K562 (cell line): ENCODE measurements around the gene TESK2. TPM values are rescaled to one million over a fixed set of nuclear protein-coding genes. Genes with fewer than 3 reads are reported as not detected.

ENCODE experiments used
- ATAC-seq: fragments of 200-7000 bp; cut with Tn5 transposase; 3 replicates; pipeline ENCODE4 v1.9.1; 2020; ENCODE audit warnings: moderate library complexity
- BruUV-seq: library from RNA; stranded (reverse); fragments of 400-500 nt; replicated peaks from 2 replicates; lab custom pipeline; 2021; lab: Mats Ljungman, UMichigan
- CTCF ChIA-PET: fragments of 300-600 bp; formaldehyde crosslinking; extraction: SDS; loops from one replicate; lab custom pipeline; 2021; ENCODE audit warnings: low intra/inter-chr PET ratio; lab: Yijun Ruan, JAX
- POLR2A ChIA-PET: fragments of 300-600, 350-650 bp; sonication (Branson Sonifier 250); formaldehyde crosslinking; extraction: SDS; loops from one replicate; lab custom pipeline; 2021; ENCODE audit warnings: antibody characterized with exemption, inconsistent platforms; lab: Yijun Ruan, JAX
- DNase-seq, 4 experiments: peaks; one replicate each; pipeline versions ENCODE4 v3.0.0 to v3.0.0-alpha.2; 2011 to 2018; ENCODE audit warnings: low spot score in 3 of 4, mixed read lengths in 3 of 4; ENCODE audit errors: extremely low read depth in 1 of 4
- FAIRE-seq: peaks from 2 replicates; lab custom pipeline; 2011; peaks lifted over from hg19 to GRCh38; lab: Jason Lieb, UNC
- H2AFZ ChIP-seq: 2 replicates; pipeline ENCODE4 v1.6.0; 2011; ENCODE audit warnings: low read depth, low read length, control low read depth, inconsistent platforms
- H3K27ac ChIP-seq: fragments of 200-600 bp; 3 replicates; pipeline ENCODE4 v1.8.0; 2011; ENCODE audit warnings: low read depth, mild to moderate bottlenecking, control low read depth, inconsistent platforms, low read length, moderate library complexity, mixed read lengths; ENCODE audit errors: extremely low read depth
- H3K27me3 ChIP-seq, 2 experiments: fragments of 300-600 bp in 1 of 2; 2 replicates in 1 of 2; 3 replicates in 1 of 2; pipeline versions ENCODE4 v1.6.0 to v1.8.0; 2011; ENCODE audit warnings: inconsistent platforms in 2 of 2, low read length in 2 of 2, mild to moderate bottlenecking in 1 of 2, mixed read lengths in 1 of 2, moderate library complexity in 1 of 2; ENCODE audit not compliant: control insufficient read depth in 2 of 2, insufficient read depth in 2 of 2
- H3K36me3 ChIP-seq: fragments of 300-600 bp; 3 replicates; pipeline ENCODE4 v1.8.0; 2011; ENCODE audit warnings: mild to moderate bottlenecking, low read length, inconsistent platforms; ENCODE audit not compliant: control insufficient read depth, insufficient read depth
- H3K4me1 ChIP-seq, 2 experiments: fragments of 200-600 bp in 1 of 2; replicated peaks in 1 of 2; 2 replicates in 1 of 2; 3 replicates in 1 of 2; pipeline versions ENCODE4 v1.5.1 to v1.8.0; 2011; ENCODE audit warnings: inconsistent platforms in 2 of 2, low read length in 2 of 2, mild to moderate bottlenecking in 1 of 2, mixed read lengths in 1 of 2, moderate library complexity in 1 of 2; ENCODE audit not compliant: control insufficient read depth in 2 of 2, insufficient read depth in 2 of 2
- H3K4me2 ChIP-seq: 2 replicates; pipeline ENCODE4 v1.6.1; 2011; ENCODE audit warnings: low read length, control low read depth, inconsistent platforms, mixed read lengths; ENCODE audit not compliant: insufficient read depth
- H3K4me3 ChIP-seq: fragments of 200-600 bp; sonication (generic), shearing (Covaris generic); 2 replicates; pipeline ENCODE4 v1.5.1; 2016; ENCODE audit warnings: control low read depth, inconsistent platforms
- H3K79me2 ChIP-seq: fragments of 200-600 bp; 3 replicates; pipeline ENCODE4 v1.8.0; 2011; ENCODE audit warnings: low read length, inconsistent platforms; ENCODE audit not compliant: control insufficient read depth, insufficient read depth
- H3K9ac ChIP-seq, 2 experiments: 2 replicates each; pipeline versions ENCODE4 v1.6.0 to v1.6.1; 2011; ENCODE audit warnings: low read depth in 2 of 2, low read length in 2 of 2, control low read depth in 1 of 2, inconsistent platforms in 1 of 2, mild to moderate bottlenecking in 1 of 2, mixed read lengths in 1 of 2; ENCODE audit not compliant: insufficient read depth in 1 of 2
- H3K9me1 ChIP-seq: one replicate; pipeline ENCODE4 v1.6.0; 2011; ENCODE audit warnings: inconsistent platforms, mild to moderate bottlenecking, low read length, moderate library complexity; ENCODE audit not compliant: control insufficient read depth, insufficient read depth
- H3K9me3 ChIP-seq: replicated peaks from 2 replicates; pipeline ENCODE4 v1.5.1; 2011; ENCODE audit warnings: low read depth, low read length, inconsistent platforms; ENCODE audit not compliant: control insufficient read depth, insufficient read depth
- H4K20me1 ChIP-seq: replicated peaks from 2 replicates; pipeline ENCODE4 v1.6.1; 2011; ENCODE audit warnings: low read length, inconsistent platforms, mixed read lengths; ENCODE audit not compliant: control insufficient read depth, insufficient read depth
- ATF1 ChIP-seq, 2 experiments: fragments of 450-650 bp in 1 of 2; IDR thresholded peaks; 2 replicates each; pipeline ENCODE4 v1.6.1; 2016; ENCODE audit warnings: missing compliant biosample characterization in 1 of 2, missing genetic modification characterization in 1 of 2
- CXXC5 ChIP-seq: fragments of 250-450 bp; sonication (Bioruptor Pico); IDR thresholded peaks from 2 replicates; pipeline ENCODE4 v1.8.0; 2022; ENCODE audit warnings: inconsistent platforms, mild to moderate bottlenecking, moderate library complexity
- GABPA ChIP-seq: fragments of 200-800 bp; sonication (Bioruptor generic); conservative IDR thresholded peaks from 2 replicates; pipeline ENCODE4 v1.6.1; 2016; ENCODE audit warnings: low read depth, missing genetic modification characterization, missing compliant biosample characterization
- LEF1 ChIP-seq: fragments of 450-650 bp; IDR thresholded peaks from 2 replicates; pipeline ENCODE4 v1.6.1; 2016; ENCODE audit warnings: mild to moderate bottlenecking
- TCF7 ChIP-seq: sonication (generic); IDR thresholded peaks from 2 replicates; pipeline ENCODE4 v1.6.1; 2016; ENCODE audit warnings: antibody characterized with exemption, borderline replicate concordance
- WGBS: fragments of 100-300 bp; shearing (Covaris generic); methylation state at CpG from one replicate; pipeline ENCODE4 v1.1.6; 2016; ENCODE audit warnings: low coverage, mixed read lengths; ENCODE audit not compliant: insufficient coverage; ENCODE audit errors: missing lambda C conversion rate; 5-methylcytosine and 5-hydroxymethylcytosine counted together
- in situ Hi-C: fragments of 300-500 bp; cut with MboI; formaldehyde crosslinking; loops from 4 replicates; pipeline ENCODE4 v1.15.0; 2018; ENCODE audit warnings: inconsistent platforms, mixed read lengths
- intact Hi-C: fragments of 100-400 bp; cut with micrococcal nuclease; formaldehyde crosslinking; loops from 2 replicates; pipeline ENCODE4 v1.14.2; 2022
- polyA plus RNA-seq, 8 experiments: library from polyadenylated mRNA; depleted of rRNA in 4 of 8; stranded (reverse) in 5 of 8; unstranded in 3 of 8; fragments of >200 nt; fragmentation: Nextera tagmentation in 2 of 8; fragmentation: Illumina TruSeq in 1 of 8; extraction: Ambion mirVana in 2 of 8; extraction: Trizol in 1 of 8; gene quantifications; 2 replicates each; pipeline versions ENCODE4 v1.2.1 to v1.2.3, GENCODE V29; 2011 to 2014; ENCODE audit warnings: inconsistent platforms in 1 of 8, missing spikeins in 1 of 8
- total RNA-seq, 7 experiments: library from RNA; depleted of rRNA in 6 of 7; stranded (reverse); fragments of >200 nt in 6 of 7; fragmentation: Illumina TruSeq in 2 of 7; extraction: Trizol in 2 of 7; gene quantifications; 2 replicates each; pipeline versions ENCODE4 v1.2.1 to v1.2.3, GENCODE V29; 2011 to 2021; ENCODE audit warnings: low replicate concordance in 1 of 7
- TF ChIP-seq, protein P1 (sequence below): fragments of 250-450 bp; sonication (Bioruptor Pico); IDR thresholded peaks from 2 replicates; pipeline ENCODE4 v1.9.0; 2021; ENCODE audit warnings: mild to moderate bottlenecking, inconsistent platforms

TESK2 gene
- total and polyA plus RNA-seq, 9 of the 15 experiments (the other 6 are each of a cell fraction or from before 2014, with no cell fraction given): 1.6 to 5.3 (median 3.7) TPM

DNA sequence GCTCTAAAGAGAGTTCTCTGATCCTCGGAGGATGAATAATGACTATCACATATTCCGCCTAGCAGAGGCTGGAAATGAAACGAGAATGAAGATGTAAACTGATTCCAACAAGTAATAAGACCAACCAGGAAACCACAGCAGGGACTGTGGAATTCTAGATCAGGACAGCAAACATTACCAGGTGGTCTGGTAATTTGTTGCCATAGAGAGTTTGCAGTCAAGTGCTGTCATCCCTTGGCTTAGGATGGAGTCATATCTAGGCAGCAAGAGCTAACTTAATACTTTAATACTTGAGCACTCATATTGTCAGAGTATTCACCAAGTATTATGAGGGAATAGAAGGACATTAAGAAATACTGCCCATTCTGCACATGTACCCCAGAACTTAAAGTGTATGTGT lies 105.7 kb downstream of the TESK2 start:
- no peak overlapping the region for H3K4me2 ChIP-seq
- BruUV-seq: no TSS peak
- in situ Hi-C loops: no loop called here
- H3K4me1 ChIP-seq: no peaks in the 10 kb centered on the region
- intact Hi-C loops: no loop called here
- peaks cover 0 to 10% of the 10 kb centered on the region in 2 experiments; a peak in 2 of 5 replicates for H3K27me3 ChIP-seq
- FAIRE-seq: no peak
- H3K9ac ChIP-seq: no peak overlapping the region
- H3K27ac ChIP-seq: no peak overlapping the region
- no peak overlapping the region for H2AFZ ChIP-seq
- ATAC-seq: no peak
- H4K20me1 ChIP-seq: no peaks in the 10 kb centered on the region
- no peak for TF ChIP-seq CXXC5
- no peak for TF ChIP-seq TCF7
- no peak for TF ChIP-seq LEF1
- TF ChIP-seq ATF1 (CRISPR knock-in tag; IDR thresholded peaks at IDR 0.05): no peak
- no peak for TF ChIP-seq ATF1 (tag; IDR thresholded peaks at IDR 0.05)
- TF ChIP-seq GABPA (tag): no peak
- TF ChIP-seq, protein P1, sequence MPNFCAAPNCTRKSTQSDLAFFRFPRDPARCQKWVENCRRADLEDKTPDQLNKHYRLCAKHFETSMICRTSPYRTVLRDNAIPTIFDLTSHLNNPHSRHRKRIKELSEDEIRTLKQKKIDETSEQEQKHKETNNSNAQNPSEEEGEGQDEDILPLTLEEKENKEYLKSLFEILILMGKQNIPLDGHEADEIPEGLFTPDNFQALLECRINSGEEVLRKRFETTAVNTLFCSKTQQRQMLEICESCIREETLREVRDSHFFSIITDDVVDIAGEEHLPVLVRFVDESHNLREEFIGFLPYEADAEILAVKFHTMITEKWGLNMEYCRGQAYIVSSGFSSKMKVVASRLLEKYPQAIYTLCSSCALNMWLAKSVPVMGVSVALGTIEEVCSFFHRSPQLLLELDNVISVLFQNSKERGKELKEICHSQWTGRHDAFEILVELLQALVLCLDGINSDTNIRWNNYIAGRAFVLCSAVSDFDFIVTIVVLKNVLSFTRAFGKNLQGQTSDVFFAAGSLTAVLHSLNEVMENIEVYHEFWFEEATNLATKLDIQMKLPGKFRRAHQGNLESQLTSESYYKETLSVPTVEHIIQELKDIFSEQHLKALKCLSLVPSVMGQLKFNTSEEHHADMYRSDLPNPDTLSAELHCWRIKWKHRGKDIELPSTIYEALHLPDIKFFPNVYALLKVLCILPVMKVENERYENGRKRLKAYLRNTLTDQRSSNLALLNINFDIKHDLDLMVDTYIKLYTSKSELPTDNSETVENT (CRISPR knock-in tag): no peak
- ChIA-PET CTCF (no interaction called here), POLR2A (interaction anchor here (0.8 to 1.4 kb wide), 5 partner anchors 10 to 45 kb away, joined by 3 to 5 read pairs (median 3); no protein-coding TSS in a partner anchor)
- no peaks in the 10 kb centered on the region for H3K36me3 ChIP-seq
- no peak for DNase-seq
- 21% methylated on average over 3 of the region's 3 CpGs for WGBS
- no peaks in the 10 kb centered on the region for H3K79me2 ChIP-seq
- H3K4me3 ChIP-seq: no peak overlapping the region
- no peaks in the 10 kb centered on the region for H3K9me1 ChIP-seq
- no peaks in the 10 kb centered on the region for H3K9me3 ChIP-seq
